Epidermal melanocyte (primary cell): ENCODE measurements around the gene PLG.
A peak's percentile ranks its signal among the peaks of the same experiment; 100 is the strongest.
"Not testable (repeated sequence)": the region's sequence is repeated elsewhere in the genome, so short reads cannot be mapped to it uniquely, and the experiment has no call there.

Experiments used
- DNase-seq: peaks from one replicate; pipeline ENCODE4 v3.0.0; 2011; ENCODE audit warnings: low spot score; ENCODE audit not compliant: insufficient read length

PLG gene

DNA sequence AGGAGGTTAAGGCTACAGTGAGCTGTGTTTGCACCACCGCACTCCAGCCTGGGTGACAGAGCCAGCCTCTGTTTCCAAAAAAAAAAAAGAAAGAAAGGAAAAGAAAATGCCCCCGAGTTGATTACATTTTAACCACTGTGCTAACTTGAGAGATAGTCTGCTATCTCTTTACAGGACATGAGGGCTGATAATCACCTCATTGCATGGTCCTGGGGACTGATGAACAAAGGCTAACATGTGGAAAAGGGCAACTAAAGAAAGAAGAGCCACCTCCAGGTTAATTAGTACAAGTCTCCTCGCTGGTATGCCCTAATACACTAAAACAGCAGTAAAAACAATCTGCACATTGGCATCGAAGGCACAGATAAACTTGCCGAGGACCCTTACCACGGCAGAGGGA lies 4.2 kb upstream of the PLG start:
- no peak for DNase-seq

GRCh38 chr6:160704688-160705087 lies 2.6 kb downstream of the PLG start:
- DNase-seq = not testable (repeated sequence)

GRCh38 chr6:160708993-160709392 lies 6.9 kb downstream of the PLG start:
- not testable (repeated sequence) for DNase-seq

GRCh38 chr6:160714731-160715316 lies 12.8 kb downstream of the PLG start:
- no peak for DNase-seq

DNA sequence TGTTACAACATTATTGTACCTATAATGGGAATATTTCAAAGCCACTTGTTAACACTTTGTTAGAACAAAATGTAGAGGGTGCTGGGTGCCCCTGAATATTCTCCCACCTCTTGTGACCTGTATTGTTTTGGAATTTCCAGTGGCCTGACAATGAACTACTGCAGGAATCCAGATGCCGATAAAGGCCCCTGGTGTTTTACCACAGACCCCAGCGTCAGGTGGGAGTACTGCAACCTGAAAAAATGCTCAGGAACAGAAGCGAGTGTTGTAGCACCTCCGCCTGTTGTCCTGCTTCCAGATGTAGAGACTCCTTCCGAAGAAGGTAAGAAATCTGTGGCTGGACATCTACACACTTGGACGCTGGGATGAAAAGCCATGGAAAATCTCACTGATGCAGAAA lies 28.9 kb downstream of the PLG start:
- no peak for DNase-seq

DNA sequence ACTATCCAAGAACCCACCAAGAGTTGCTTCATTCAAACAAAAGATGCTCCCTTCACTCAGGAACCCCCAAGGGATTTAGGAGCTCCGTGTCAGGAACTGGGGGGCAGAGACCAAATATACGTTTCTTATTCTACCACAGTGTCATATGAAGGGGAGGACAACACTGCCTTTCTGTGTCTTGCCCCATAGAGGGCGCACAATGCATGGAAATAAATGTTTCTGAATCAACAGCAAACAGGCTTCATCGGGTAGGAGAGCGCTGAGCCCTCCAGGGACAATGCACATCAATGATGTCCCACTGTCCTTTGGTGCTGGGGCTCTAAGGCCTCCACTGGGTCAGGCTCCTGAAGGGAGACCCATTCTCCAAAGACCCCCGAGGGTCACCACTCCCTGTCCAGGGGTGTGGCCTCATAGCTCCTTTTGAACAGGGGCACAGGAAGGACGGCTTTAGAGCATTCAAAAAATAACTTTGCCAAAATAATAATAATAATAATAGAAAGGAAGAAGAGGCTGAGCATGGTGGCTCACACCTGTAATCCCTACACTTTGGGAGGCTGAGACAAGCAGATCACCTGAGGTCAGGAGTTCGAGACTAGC lies 31.1 kb downstream of the PLG start:
- no peak for DNase-seq

- DNase-seq = no peak
Observed at GRCh38 chr6:160734627-160735026, 32.6 kb downstream of the PLG start.

GRCh38 chr6:160735523-160735922 lies 33.5 kb downstream of the PLG start:
- DNase-seq = no peak

GRCh38 chr6:160737934-160738333 lies 35.9 kb downstream of the PLG start:
- DNase-seq = no peak

DNA sequence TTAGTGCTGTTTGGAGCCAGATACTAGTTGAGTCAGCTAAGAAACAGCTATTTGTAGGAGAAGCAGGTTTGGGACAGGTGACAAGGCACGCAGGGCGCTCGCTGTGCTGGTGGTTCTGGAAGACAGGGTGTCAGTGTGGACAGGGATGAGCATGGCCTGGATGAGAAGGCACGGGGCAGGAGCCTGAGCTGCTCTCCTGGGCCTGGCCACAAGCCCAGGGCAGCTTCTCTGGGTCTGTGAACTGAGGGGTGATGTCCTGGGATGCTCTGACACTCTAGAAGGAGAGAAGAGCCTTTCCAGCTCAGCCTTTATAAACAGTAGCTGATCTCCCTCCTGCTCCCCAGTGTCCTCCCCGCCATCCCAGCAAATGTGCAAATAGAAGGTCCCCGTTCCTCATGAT lies 37.9 kb downstream of the PLG start:
- DNase-seq = no peak

DNA sequence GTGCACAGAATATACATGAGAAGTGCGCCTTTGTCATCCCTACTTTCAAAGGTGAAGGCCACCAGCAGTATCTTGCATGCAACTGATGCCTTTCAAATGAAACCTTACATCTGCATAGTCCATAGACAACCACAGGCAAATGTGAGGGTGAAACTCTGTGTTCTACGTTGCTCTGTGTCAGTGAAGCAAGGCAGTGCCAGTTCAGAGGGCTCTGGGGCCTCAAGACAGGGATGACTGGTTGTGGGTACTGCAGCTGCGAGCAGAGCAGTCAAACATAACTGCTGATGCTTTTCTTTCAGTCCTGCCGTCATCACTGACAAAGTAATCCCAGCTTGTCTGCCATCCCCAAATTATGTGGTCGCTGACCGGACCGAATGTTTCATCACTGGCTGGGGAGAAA lies 39.0 kb downstream of the PLG start:
- DNase-seq = not testable (repeated sequence)

- no peak for DNase-seq
Observed at GRCh38 chr6:160742090-160742489, 40.0 kb downstream of the PLG start.

- no peak for DNase-seq
Observed at GRCh38 chr6:160750276-160750689, 48.2 kb downstream of the PLG start.

DNA sequence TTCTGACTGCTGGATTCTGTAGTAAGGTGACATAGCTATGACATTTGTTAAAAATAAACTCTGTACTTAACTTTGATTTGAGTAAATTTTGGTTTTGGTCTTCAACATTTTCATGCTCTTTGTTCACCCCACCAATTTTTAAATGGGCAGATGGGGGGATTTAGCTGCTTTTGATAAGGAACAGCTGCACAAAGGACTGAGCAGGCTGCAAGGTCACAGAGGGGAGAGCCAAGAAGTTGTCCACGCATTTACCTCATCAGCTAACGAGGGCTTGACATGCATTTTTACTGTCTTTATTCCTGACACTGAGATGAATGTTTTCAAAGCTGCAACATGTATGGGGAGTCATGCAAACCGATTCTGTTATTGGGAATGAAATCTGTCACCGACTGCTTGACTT lies 51.2 kb downstream of the PLG start:
- DNase-seq = not testable (repeated sequence)

GRCh38 chr6:160755165-160755564 lies 53.1 kb downstream of the PLG start:
- DNase-seq = no peak

DNA sequence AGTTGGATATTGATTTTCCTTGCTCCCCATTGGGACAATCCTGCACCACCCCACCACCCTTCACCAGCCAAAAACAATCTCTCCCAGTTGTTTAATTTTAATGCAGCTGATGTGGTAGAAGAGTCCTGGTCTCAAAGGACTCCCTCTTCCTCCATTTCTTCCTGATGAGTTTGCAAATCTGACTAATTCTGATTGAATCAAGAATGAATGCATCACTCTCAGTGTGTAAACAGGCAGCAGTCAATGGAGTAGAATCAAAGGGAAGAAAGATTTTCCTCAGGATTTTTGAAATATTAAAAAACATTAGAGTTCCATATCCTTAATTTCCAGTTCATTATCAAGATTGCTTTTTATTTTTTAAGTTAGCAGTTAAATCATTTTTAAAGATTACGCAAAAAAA lies 54.0 kb downstream of the PLG start:
- DNase-seq = no peak

GRCh38 chr6:160756871-160757270 lies 54.8 kb downstream of the PLG start:
- no peak for DNase-seq

DNA sequence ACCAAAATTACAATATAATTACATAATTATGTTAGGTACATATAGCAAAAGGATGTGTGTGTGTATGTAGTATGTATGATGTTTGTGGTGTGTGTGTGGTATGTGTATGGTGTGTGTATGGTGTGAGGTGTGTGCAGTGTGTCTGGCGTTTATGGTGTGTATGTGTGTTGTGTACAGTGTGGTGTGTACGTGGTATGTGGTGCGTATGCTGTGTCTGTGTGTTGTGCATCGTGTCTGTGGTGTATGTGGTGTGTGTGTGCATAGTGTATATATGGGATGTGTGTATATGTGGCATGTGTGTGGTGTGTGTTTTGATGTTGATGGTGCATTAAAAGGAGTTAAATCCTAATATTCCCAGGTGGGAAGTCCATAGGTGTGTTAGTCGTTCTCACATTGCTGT lies 62.8 kb downstream of the PLG start:
- no peak for DNase-seq

- DNase-seq = no peak
Observed at GRCh38 chr6:160765412-160765811, 63.4 kb downstream of the PLG start.

- no peak for DNase-seq
Observed at GRCh38 chr6:160766657-160766988, 64.6 kb downstream of the PLG start.

GRCh38 chr6:160766989-160767646 lies 65.1 kb downstream of the PLG start:
- peak; percentile 29 for DNase-seq

GRCh38 chr6:160767647-160768019 lies 65.6 kb downstream of the PLG start:
- no peak for DNase-seq

GRCh38 chr6:160768101-160768500 lies 66.1 kb downstream of the PLG start:
- no peak for DNase-seq
